Measurements from ENCODE around the gene EIF3B.

GRCh38 chr7:2405201-2405600 lies 50.6 kb downstream of the EIF3B start:
- TF ChIP-seq, protein P1, sequence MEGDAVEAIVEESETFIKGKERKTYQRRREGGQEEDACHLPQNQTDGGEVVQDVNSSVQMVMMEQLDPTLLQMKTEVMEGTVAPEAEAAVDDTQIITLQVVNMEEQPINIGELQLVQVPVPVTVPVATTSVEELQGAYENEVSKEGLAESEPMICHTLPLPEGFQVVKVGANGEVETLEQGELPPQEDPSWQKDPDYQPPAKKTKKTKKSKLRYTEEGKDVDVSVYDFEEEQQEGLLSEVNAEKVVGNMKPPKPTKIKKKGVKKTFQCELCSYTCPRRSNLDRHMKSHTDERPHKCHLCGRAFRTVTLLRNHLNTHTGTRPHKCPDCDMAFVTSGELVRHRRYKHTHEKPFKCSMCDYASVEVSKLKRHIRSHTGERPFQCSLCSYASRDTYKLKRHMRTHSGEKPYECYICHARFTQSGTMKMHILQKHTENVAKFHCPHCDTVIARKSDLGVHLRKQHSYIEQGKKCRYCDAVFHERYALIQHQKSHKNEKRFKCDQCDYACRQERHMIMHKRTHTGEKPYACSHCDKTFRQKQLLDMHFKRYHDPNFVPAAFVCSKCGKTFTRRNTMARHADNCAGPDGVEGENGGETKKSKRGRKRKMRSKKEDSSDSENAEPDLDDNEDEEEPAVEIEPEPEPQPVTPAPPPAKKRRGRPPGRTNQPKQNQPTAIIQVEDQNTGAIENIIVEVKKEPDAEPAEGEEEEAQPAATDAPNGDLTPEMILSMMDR (IDR thresholded peaks at IDR 0.05; ENCODE audit: low read depth, low read length): no peak
- TF ChIP-seq EZH2phosphoT487 (IDR thresholded peaks at IDR 0.05; ENCODE audit: low read depth): no peak
